SHP77 (cell line): Measurements from ENCODE around the gene LST1.

Source experiments
- DNase-seq, 2 experiments: peaks; one replicate each; lab custom pipeline; 2025; lab: John Stamatoyannopoulos, UW

The LST1 gene

DNA sequence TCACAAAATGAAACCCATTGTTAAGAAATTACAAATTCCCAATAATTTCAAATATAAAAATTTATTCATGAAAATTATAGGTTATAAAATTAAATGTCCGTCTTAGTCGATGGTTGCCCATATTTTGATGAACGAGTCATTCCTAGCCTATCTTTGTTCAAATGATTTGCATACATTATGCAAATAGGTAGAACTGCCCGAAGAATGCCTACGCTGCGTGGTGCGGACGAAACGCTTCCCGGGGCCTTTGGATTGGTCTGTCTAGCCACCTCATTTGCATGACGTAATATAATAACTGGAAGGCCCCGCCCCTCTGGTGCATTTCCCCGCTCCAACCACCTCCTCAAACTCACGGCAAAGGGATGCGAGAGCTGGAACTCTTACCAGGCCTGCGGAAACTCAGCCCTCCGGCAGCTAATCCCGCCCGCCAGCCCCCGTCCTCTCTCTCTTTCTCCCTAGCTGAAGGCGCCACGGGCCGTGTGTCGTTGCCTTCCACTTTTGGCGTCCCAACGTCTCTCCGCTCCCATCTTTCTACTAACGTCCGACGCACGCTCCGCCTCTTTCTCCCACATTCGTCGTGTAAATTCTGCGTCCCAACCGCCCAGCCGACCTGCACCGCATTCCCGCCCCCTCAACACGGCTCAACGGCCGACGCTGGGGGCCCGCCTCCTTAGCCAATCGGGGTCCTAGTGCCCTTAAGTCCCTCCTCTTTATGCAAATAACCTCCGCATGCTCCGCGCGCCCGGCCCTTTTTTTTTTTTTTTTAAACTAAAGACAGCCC lies 33.9 kb downstream of the LST1 start:
- DNase-seq = peak; percentile 97 to 98

DNA sequence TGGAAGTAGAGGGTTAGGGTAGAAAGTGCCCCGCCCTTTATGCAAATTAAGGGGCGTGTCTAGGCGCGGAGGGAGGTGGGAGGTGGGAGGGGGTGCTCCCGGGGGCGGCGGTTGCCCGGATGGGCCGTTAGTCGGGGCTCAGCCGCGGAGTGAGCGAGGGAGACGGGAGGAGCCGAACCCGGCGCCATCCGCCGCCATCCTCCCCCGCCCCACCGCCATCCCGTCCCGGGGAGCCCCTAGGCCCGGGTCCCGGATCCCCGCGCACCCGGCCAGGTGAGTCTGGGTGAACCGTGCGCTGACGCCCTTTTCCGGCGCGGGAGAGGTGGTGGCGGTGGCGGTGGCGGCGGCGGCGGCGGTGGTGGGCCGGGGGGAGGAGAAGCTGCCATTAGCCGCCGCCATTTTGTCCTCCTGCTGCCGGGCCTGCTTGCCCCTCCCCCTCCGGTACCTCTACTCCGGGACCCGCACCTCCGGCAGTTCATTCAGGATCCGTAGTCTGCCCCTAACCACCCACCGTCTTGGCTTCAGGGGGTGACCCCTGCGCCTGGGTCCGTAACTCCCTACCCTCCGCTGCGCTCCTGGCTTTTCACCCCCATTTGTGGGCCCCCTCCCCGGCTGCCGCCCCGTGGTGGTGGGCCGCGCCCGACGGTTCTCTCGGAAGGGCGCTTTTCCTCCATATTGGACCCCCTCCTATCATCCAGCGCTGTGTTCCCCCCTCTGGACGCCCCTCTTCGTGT lies 34.7 kb downstream of the LST1 start, which contains the start of gene PRRC2A:
TSS of gene PRRC2A (plus strand) at position 130 of the 734 bp plus-strand sequence. CDS start 2,075 bp downstream, outside the sequence.
- peak; percentile 40 to 79 for DNase-seq

DNA sequence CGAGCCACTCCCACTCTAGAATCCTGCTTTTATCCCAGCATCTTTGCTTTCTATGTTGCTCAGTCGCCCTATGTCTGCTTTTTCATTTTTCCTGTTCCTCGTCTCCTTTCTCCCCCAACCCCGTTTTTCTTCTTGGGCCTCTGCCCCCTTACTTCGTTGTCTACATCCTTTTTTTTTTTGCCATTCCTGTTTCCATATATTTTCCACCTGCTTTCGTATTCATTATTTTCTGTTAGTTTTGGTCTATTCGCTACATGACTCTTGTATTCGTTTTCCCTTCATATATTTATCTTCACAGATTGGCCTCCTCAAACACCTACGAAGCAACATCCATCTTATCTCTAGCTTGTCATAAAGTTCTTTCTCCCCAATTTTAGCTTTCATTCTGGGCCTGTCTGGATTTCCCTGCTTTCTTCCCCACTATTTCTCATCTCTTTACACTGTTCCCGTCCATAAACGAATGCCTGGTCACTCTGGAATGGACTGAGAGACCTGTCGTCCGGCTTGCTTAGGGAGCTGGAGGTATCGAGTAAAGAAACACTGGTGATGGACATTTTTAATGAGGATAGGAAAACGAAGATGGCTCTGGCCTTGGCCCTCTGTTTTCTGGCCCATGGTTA lies 35.4 kb downstream of the LST1 start:
- no peak for DNase-seq

DNA sequence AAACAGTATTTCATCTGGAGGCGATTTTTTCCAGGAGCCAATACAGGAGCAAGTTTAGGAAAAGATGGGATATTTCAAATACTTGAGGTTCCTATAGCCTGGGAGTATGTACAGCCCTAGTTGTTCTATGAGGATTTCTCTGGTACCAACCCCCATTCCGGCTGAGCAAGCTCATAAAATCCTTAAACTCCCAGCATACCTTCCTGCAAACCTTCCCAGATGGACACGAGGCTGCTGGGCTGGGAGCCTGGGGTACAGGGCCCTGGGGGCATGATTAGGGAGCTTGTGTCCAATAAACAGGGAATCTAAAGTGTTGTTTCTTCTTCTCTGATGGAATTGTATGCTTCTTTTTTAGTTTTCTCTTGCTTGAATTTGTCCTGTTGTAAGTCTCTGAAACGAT lies 35.9 kb downstream of the LST1 start:
- DNase-seq = no peak

DNA sequence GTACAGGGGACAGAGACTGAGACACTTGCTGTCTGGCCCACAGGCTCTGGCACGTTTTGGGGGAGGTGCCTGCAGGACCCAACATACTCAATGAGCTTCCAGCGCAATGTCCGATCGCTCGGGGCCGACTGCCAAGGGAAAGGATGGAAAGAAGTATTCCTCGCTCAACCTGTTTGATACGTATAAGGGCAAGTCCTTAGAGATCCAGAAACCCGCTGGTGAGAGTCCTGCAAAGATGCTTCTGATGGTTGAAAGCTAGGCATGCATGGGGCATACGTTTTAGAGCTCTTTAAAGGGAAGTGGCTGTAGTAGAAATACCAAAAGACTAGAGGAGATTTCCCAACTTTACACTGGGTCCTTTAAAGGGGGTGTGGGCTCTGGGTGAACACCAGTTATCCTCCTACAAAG lies 36.6 kb downstream of the LST1 start:
- DNase-seq = no peak

- no peak for DNase-seq
Measured at GRCh38 chr6:31624070-31624469, 38.0 kb downstream of the LST1 start.

GRCh38 chr6:31626952-31627351 lies 40.9 kb downstream of the LST1 start:
- no peak for DNase-seq

GRCh38 chr6:31627690-31628287 lies 41.7 kb downstream of the LST1 start:
- no peak for DNase-seq

DNA sequence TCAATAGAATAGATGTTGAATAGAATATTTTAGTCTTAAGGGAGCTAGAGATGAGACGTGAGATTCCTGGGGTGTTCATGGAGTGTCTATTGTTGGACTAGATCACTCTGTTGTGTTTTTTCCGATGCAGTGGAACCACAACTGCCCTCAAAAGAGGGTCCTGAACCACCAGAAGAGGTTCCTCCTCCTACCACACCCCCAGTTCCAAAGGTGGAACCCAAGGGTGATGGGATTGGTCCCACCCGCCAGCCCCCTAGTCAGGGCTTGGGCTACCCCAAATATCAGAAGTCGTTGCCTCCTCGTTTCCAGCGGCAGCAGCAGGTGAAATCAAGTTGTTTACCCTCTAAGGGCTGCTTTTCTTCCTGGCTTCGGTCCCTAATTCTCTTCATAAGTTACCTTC lies 42.9 kb downstream of the LST1 start:
- DNase-seq = no peak

- DNase-seq = no peak
Measured at GRCh38 chr6:31630177-31630934, 44.3 kb downstream of the LST1 start.

DNA sequence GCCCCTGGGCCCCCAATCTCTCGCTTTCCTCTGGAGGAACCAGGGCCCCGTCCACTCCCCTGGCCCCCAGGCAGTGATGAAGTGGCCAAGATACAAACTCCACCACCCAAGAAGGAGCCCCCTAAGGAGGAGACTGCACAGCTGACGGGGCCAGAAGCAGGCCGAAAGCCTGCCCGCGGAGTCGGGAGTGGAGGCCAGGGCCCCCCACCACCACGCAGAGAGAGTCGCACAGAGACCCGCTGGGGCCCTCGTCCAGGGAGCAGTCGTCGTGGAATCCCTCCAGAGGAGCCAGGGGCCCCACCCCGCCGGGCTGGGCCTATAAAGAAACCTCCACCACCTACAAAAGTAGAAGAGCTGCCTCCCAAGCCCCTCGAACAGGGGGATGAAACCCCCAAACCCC lies 45.1 kb downstream of the LST1 start:
- no peak for DNase-seq

- DNase-seq = no peak
Measured at GRCh38 chr6:31631681-31632278, 45.7 kb downstream of the LST1 start.

DNA sequence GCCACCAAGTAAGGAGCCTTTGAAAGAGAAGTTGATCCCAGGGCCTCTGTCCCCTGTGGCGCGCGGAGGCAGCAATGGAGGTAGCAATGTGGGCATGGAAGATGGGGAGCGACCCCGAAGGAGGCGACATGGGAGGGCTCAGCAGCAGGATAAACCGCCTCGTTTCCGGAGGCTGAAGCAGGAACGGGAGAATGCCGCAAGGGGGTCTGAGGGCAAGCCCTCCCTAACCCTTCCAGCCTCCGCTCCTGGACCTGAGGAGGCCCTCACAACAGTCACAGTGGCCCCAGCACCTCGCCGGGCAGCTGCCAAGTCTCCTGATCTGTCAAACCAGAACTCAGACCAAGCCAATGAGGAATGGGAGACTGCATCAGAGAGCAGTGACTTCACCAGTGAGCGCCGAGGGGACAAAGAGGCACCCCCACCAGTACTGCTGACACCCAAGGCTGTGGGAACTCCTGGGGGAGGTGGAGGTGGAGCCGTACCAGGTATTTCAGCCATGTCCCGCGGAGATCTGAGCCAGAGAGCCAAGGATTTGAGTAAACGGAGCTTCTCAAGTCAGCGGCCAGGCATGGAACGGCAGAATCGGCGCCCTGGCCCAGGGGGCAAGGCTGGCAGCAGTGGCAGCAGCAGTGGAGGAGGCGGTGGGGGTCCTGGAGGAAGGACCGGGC lies 46.3 kb downstream of the LST1 start:
- DNase-seq = no peak

- no peak for DNase-seq
Measured at GRCh38 chr6:31633447-31633846, 47.4 kb downstream of the LST1 start.

DNA sequence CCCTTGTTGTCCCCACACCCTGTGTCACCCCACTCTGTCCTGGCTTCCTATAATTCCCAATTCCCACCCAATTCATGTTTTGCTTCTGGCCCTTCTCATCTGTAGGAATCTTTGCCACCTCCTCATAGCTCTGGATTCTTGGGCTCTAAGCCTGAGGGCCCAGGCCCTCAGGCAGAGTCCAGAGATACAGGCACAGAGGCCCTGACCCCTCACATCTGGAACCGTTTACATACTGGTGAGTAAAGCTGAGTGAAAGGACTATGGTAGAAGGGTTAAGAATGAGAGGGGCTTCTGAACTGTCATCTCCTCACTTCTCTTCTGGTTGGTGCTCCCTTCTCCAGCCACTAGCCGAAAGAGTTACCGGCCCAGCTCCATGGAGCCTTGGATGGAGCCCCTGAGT lies 48.1 kb downstream of the LST1 start:
- DNase-seq = no peak

GRCh38 chr6:31634969-31635575 lies 49.0 kb downstream of the LST1 start:
- DNase-seq = no peak

- no peak for DNase-seq
Measured at GRCh38 chr6:31636698-31637596, 50.9 kb downstream of the LST1 start.
